Lung (tissue), 12 donors: Measurements from ENCODE around the gene PCP4. TPM values are rescaled to one million over a fixed set of nuclear protein-coding genes. Genes with fewer than 3 reads are reported as not detected.

ENCODE experiments used
- ATAC-seq: fragments of 200-7000 bp; cut with Tn5 transposase; one replicate; pipeline ENCODE4 v1.9.1; 2020; ENCODE audit warnings: moderate number of reproducible peaks; ENCODE audit not compliant: insufficient read depth, low FRiP score
- DNase-seq, 3 donors: peaks; one replicate each; pipeline ENCODE4 v3.0.0-alpha.2; 2013 to 2017
- H3K27ac ChIP-seq, 2 donors: one replicate each; pipeline ENCODE4 v1.5.1; 2013; ENCODE audit warnings: mild to moderate bottlenecking in 2 of 2, moderate library complexity in 2 of 2, control low read depth in 1 of 2, inconsistent platforms in 1 of 2, low read depth in 1 of 2, low read length in 1 of 2
- H3K27me3 ChIP-seq, 3 donors: one replicate each; pipeline ENCODE4 v1.5.1; 2013; ENCODE audit warnings: low read length in 2 of 3; ENCODE audit not compliant: control insufficient read depth in 3 of 3, insufficient read depth in 3 of 3
- H3K36me3 ChIP-seq, 4 donors: one replicate each; pipeline ENCODE4 v1.5.1; 2013; ENCODE audit warnings: low read length in 4 of 4, mild to moderate bottlenecking in 1 of 4, moderate library complexity in 1 of 4; ENCODE audit not compliant: control insufficient read depth in 4 of 4, insufficient read depth in 4 of 4
- H3K4me1 ChIP-seq, 5 donors: one replicate each; pipeline ENCODE4 v1.5.1; 2013; ENCODE audit warnings: low read length in 5 of 5, mild to moderate bottlenecking in 2 of 5, moderate library complexity in 1 of 5; ENCODE audit not compliant: control insufficient read depth in 5 of 5, insufficient read depth in 5 of 5
- H3K4me3 ChIP-seq: one replicate; pipeline ENCODE4 v1.5.1; 2013; ENCODE audit warnings: mild to moderate bottlenecking, control low read depth, moderate library complexity
- H3K9ac ChIP-seq, 2 donors: one replicate each; pipeline ENCODE4 v1.5.1; 2013; ENCODE audit warnings: low read length in 2 of 2, control low read depth in 1 of 2; ENCODE audit not compliant: insufficient read depth in 1 of 2
- H3K9me3 ChIP-seq, 4 donors: one replicate each; pipeline ENCODE4 v1.5.1; 2013; ENCODE audit warnings: low read length in 3 of 4, mild to moderate bottlenecking in 1 of 4, moderate library complexity in 1 of 4; ENCODE audit not compliant: control insufficient read depth in 4 of 4, insufficient read depth in 3 of 4
- WGBS, 2 donors: extraction: QIAGEN DNeasy Blood & Tissue Kit; methylation state at CpG; one replicate each; pipeline ENCODE4 v1.1.7; 2013; 5-methylcytosine and 5-hydroxymethylcytosine counted together
- polyA plus RNA-seq, 2 donors: library from polyadenylated mRNA; stranded (reverse); fragments of 200-250 nt; gene quantifications; one replicate each; pipeline ENCODE4 v1.2.1, GENCODE V29; 2013
- total RNA-seq, 2 donors: library from RNA; depleted of rRNA in 1 of 2; stranded (reverse); fragments of >200 nt in 1 of 2; gene quantifications; one replicate each; pipeline ENCODE4 v1.2.1, GENCODE V29; 2014 to 2021
- TF ChIP-seq, protein P1 (sequence below): IDR thresholded peaks from 2 replicates; pipeline ENCODE4 v1.5.1; 2012; ENCODE audit warnings: mild to moderate bottlenecking; ENCODE audit errors: control extremely low read depth, extremely low read depth
- donor health status: control.
- donor health status: control.
- donor health status: Bipolar disorder and iron deficiency.
- donor health status: healthy.
- donor health status: DM: yes; HTN: yes; CAD: no.

Gene PCP4
- total and polyA plus RNA-seq, 4 donors, result 0.74 to 3.1 (median 1.3) TPM; not detected in 1

- ATAC-seq, result no peak
- WGBS, 2 donors, result 93 to 97% methylated on average over 4 of the region's 4 CpGs
These were observed 11.6 kb upstream of the PCP4 start for GRCh38 chr21:39855595-39855994.

DNA sequence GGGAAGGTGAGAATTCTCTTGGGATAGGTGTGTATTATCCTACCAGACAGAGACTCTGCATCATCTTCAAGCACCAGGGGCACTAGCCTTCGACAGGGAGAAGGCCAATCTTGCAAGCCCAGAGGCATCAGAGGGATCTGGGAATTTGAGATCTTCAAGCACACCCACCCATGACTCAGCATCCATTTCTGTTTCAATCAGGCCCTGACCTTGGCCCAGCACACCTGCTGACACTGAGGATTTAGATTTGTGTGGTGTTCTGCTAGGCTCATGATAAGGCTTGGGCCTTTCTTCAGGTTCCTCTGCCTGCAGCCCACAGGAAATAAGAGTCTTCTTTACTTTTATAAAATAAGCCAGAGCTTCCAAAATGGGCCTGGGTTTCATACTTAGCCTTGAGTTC is 6.6 kb upstream of the PCP4 start:
- 73 to 79% methylated on average over 1 of the region's 1 CpG for WGBS, 2 donors
- Histone ChIP-seq H3K27me3 (no peaks in the 10 kb centered on the region), H3K9me3 (peaks cover 0 to 3% (median 0%) of the 10 kb centered on the region in 4 donors), H3K9ac (no peak overlapping the region), H3K36me3 (no peaks in the 10 kb centered on the region), H3K27ac (no peak overlapping the region), H3K4me3 (no peak overlapping the region), H3K4me1 (peaks cover 0 to 10% (median 5%) of the 10 kb centered on the region in 5 donors)
- TF ChIP-seq, protein P1, sequence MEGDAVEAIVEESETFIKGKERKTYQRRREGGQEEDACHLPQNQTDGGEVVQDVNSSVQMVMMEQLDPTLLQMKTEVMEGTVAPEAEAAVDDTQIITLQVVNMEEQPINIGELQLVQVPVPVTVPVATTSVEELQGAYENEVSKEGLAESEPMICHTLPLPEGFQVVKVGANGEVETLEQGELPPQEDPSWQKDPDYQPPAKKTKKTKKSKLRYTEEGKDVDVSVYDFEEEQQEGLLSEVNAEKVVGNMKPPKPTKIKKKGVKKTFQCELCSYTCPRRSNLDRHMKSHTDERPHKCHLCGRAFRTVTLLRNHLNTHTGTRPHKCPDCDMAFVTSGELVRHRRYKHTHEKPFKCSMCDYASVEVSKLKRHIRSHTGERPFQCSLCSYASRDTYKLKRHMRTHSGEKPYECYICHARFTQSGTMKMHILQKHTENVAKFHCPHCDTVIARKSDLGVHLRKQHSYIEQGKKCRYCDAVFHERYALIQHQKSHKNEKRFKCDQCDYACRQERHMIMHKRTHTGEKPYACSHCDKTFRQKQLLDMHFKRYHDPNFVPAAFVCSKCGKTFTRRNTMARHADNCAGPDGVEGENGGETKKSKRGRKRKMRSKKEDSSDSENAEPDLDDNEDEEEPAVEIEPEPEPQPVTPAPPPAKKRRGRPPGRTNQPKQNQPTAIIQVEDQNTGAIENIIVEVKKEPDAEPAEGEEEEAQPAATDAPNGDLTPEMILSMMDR, result no peak
- ATAC-seq, result no peak
- no peak for DNase-seq

More at GRCh38 chr21:39855595-39855994, 11.6 kb upstream of the PCP4 start:
- H3K4me3 ChIP-seq, result no peak overlapping the region
- H3K27ac ChIP-seq, result no peak overlapping the region
- H3K9me3 ChIP-seq, result peaks cover 0 to 2% (median 0%) of the 10 kb centered on the region in 4 donors
- TF ChIP-seq, protein P1, result no peak
- peaks cover 0 to 10% (median 0%) of the 10 kb centered on the region in 5 donors for H3K4me1 ChIP-seq
- H3K36me3 ChIP-seq, result no peaks in the 10 kb centered on the region
- H3K9ac ChIP-seq, result no peak overlapping the region
- no peak for DNase-seq
- H3K27me3 ChIP-seq, result no peaks in the 10 kb centered on the region

GRCh38 chr21:39863111-39863510 is 4.1 kb upstream of the PCP4 start:
- DNase-seq (peak; percentile 63 to 80 (median 74)), ATAC-seq (peak; percentile 24)
- TF ChIP-seq, protein P1, result no peak
- WGBS, 2 donors, result 40 to 60% methylated on average over 4 of the region's 4 CpGs
- Histone ChIP-seq H3K4me3 (no peak overlapping the region), H3K9me3 (peaks cover 0 to 4% (median 0%) of the 10 kb centered on the region in 4 donors), H3K27ac (no peak overlapping the region), H3K4me1 (peaks cover 0 to 10% (median 3%) of the 10 kb centered on the region in 5 donors), H3K9ac (no peak overlapping the region), H3K27me3 (peaks cover 0 to 7% (median 0%) of the 10 kb centered on the region in 3 donors), H3K36me3 (no peaks in the 10 kb centered on the region)

- TF ChIP-seq, protein P1, result no peak
- no peaks in the 10 kb centered on the region for H3K36me3 ChIP-seq
- peaks cover 0 to 4% (median 0%) of the 10 kb centered on the region in 4 donors for H3K9me3 ChIP-seq
- no peak overlapping the region for H3K4me3 ChIP-seq
- H3K4me1 ChIP-seq, result peaks cover 0 to 10% (median 3%) of the 10 kb centered on the region in 5 donors
- DNase-seq (no peak), ATAC-seq (no peak)
- 90 to 92% methylated on average over 10 of the region's 10 CpGs for whole genome bisulfite sequencing, 2 donors
- H3K27me3 ChIP-seq, result peaks cover 0 to 7% (median 5%) of the 10 kb centered on the region in 3 donors
- no peak overlapping the region for H3K9ac ChIP-seq
- no peak overlapping the region for H3K27ac ChIP-seq
These were observed 1.1 kb upstream of the PCP4 start for GRCh38 chr21:39866093-39866492.
